Neural progenitor cell (in vitro differentiated cells): ENCODE results near the gene EXOC6B. TPM values are rescaled to one million over a fixed set of nuclear protein-coding genes. Genes with fewer than 3 reads are reported as not detected.

Source experiments
- DNase-seq: peaks from one replicate; pipeline ENCODE4 v3.0.0-alpha.2; 2016; ENCODE audit warnings: low spot score
- H2AFZ ChIP-seq: fragments of 200-600 bp; sonication (generic); replicated peaks from 2 replicates; pipeline ENCODE4 v1.6.1; 2016; ENCODE audit warnings: antibody characterized with exemption
- H3F3A ChIP-seq: fragments of 200-600 bp; sonication (generic); 2 replicates; pipeline ENCODE4 v1.6.1; 2016; ENCODE audit warnings: antibody characterized with exemption, low read depth
- H3K27ac ChIP-seq: fragments of 200-600 bp; sonication (generic); 2 replicates; pipeline ENCODE4 v1.5.1; 2016; ENCODE audit warnings: mild to moderate bottlenecking
- H3K27me3 ChIP-seq: fragments of 200-600 bp; sonication (generic); 2 replicates; pipeline ENCODE4 v1.6.1; 2016; ENCODE audit warnings: mild to moderate bottlenecking, moderate library complexity
- H3K36me3 ChIP-seq: fragments of 200-600 bp; sonication (generic); 2 replicates; pipeline ENCODE4 v1.5.1; 2016
- H3K4me1 ChIP-seq: fragments of 200-600 bp; sonication (generic); 2 replicates; pipeline ENCODE4 v1.6.1; 2016; ENCODE audit warnings: mixed run types
- H3K4me2 ChIP-seq: fragments of 200-600 bp; sonication (generic); 2 replicates; pipeline ENCODE4 v1.6.1; 2016
- H3K4me3 ChIP-seq: fragments of 200-600 bp; sonication (generic); 2 replicates; pipeline ENCODE4 v1.5.1; 2016
- H3K79me2 ChIP-seq: fragments of 200-600 bp; sonication (generic); 2 replicates; pipeline ENCODE4 v1.6.1; 2016; ENCODE audit warnings: low read depth
- H3K9ac ChIP-seq: fragments of 200-600 bp; sonication (generic); 2 replicates; pipeline ENCODE4 v1.6.1; 2016
- H3K9me3 ChIP-seq: fragments of 200-600 bp; sonication (generic); 2 replicates; pipeline ENCODE4 v1.5.1; 2016; ENCODE audit warnings: low read depth
- H4K20me1 ChIP-seq: fragments of 200-600 bp; sonication (generic); 2 replicates; pipeline ENCODE4 v1.6.1; 2016; ENCODE audit warnings: low read depth
- H3K27ac Mint-ChIP-seq: 3 replicates; pipeline ENCODE4 v1.8.0; 2021; ENCODE audit warnings: mixed read lengths
- H3K27me3 Mint-ChIP-seq: 2 replicates; pipeline ENCODE4 v1.8.0; 2022; ENCODE audit warnings: low read depth, mild to moderate bottlenecking, inconsistent platforms, moderate library complexity, mixed read lengths; ENCODE audit not compliant: insufficient read depth
- H3K36me3 Mint-ChIP-seq: 3 replicates; pipeline ENCODE4 v1.8.0; 2021; ENCODE audit warnings: mixed read lengths
- H3K4me1 Mint-ChIP-seq: 3 replicates; pipeline ENCODE4 v1.8.0; 2021; ENCODE audit warnings: mixed read lengths
- H3K4me3 Mint-ChIP-seq: 3 replicates; pipeline ENCODE4 v1.8.0; 2021; ENCODE audit warnings: mild to moderate bottlenecking, moderate library complexity, mixed read lengths
- H3K9me3 Mint-ChIP-seq: 3 replicates; pipeline ENCODE4 v1.8.0; 2020; ENCODE audit warnings: mixed read lengths
- EZH2 ChIP-seq: fragments of 200-600 bp; sonication (generic); IDR thresholded peaks from 2 replicates; pipeline ENCODE4 v1.6.1; 2017; ENCODE audit warnings: antibody characterized with exemption, mild to moderate bottlenecking, moderate library complexity
- EZH2phosphoT487 ChIP-seq: fragments of 200-600 bp; sonication (generic); IDR thresholded peaks from 2 replicates; pipeline ENCODE4 v1.6.1; 2017; ENCODE audit warnings: antibody characterized with exemption
- total RNA-seq: library from RNA; depleted of rRNA; stranded (reverse); fragments of >200 nt; gene quantifications from 2 replicates; pipeline ENCODE4 v1.2.3, GENCODE V29; 2015; ENCODE audit warnings: low replicate concordance
- TF ChIP-seq, protein P1 (sequence below): fragments of 200-600 bp; sonication (generic); IDR thresholded peaks from 2 replicates; pipeline ENCODE4 v1.5.1; 2017; ENCODE audit warnings: antibody characterized with exemption, mild to moderate bottlenecking

The EXOC6B gene
- total RNA-seq, 1 donor from 2014 or later, result 41.2 TPM

DNA sequence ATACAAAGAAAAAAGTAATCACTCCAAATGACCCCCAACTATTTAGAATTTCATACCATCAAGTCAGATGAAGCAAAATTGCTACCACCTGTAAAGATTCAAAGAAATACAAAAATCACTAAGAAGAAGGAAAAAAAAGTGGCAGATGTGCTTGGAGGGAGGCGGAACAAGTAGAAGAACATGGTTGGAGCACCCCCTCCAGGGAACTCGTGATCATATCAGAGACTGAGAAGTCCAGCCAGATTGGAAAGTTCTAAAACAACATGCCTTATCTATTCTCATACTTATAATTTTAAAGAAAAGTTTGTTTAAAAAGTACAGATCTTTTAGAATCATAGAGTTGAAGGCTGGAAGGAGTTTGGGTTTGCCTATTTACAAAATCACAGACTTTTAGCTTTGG lies 564.8 kb downstream of the EXOC6B start:
- no peaks in the 10 kb centered on the region for H3K4me1 ChIP-seq
- Mint-ChIP-seq H3K27ac (no peak overlapping the region), H3K4me3 (no peak overlapping the region), H3K4me1 (no peaks in the 10 kb centered on the region), H3K9me3 (no peaks in the 10 kb centered on the region), H3K27me3 (no peaks in the 10 kb centered on the region), H3K36me3 (no peaks in the 10 kb centered on the region)
- no peaks in the 10 kb centered on the region for H3K79me2 ChIP-seq
- no peak overlapping the region for H3K4me3 ChIP-seq
- TF ChIP-seq EZH2phosphoT487 (no peak), EZH2 (no peak)
- TF ChIP-seq, protein P1, sequence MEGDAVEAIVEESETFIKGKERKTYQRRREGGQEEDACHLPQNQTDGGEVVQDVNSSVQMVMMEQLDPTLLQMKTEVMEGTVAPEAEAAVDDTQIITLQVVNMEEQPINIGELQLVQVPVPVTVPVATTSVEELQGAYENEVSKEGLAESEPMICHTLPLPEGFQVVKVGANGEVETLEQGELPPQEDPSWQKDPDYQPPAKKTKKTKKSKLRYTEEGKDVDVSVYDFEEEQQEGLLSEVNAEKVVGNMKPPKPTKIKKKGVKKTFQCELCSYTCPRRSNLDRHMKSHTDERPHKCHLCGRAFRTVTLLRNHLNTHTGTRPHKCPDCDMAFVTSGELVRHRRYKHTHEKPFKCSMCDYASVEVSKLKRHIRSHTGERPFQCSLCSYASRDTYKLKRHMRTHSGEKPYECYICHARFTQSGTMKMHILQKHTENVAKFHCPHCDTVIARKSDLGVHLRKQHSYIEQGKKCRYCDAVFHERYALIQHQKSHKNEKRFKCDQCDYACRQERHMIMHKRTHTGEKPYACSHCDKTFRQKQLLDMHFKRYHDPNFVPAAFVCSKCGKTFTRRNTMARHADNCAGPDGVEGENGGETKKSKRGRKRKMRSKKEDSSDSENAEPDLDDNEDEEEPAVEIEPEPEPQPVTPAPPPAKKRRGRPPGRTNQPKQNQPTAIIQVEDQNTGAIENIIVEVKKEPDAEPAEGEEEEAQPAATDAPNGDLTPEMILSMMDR, result no peak
- no peaks in the 10 kb centered on the region for H3F3A ChIP-seq
- no peak for DNase-seq
- no peak overlapping the region for H3K9ac ChIP-seq
- no peak overlapping the region for H3K4me2 ChIP-seq
- no peak overlapping the region for H2AFZ ChIP-seq
- H4K20me1 ChIP-seq, result no peaks in the 10 kb centered on the region
- no peak overlapping the region for H3K27ac ChIP-seq
- no peaks in the 10 kb centered on the region for H3K9me3 ChIP-seq
- no peaks in the 10 kb centered on the region for H3K36me3 ChIP-seq
- H3K27me3 ChIP-seq, result no peaks in the 10 kb centered on the region

DNA sequence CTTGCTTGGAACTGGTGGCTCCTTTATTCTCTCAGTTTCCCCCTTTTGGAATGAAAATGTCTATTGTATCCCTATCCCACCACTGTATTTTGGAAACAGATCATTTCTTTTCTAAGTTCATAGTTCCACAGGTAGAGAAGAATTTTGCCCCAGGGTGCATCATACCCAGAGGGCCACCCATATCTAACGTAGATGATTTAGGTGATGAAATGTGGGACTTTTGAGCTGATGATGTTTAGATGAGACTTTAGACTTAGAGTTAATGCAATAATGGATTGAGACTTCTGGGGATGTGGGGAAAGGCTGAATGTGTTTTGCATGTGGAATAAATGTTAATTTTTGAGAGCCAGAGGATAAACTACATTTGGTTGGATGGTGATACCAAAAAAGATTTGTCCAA lies 570.3 kb downstream of the EXOC6B start:
- TF ChIP-seq, protein P1, result no peak
- no peak for TF ChIP-seq EZH2phosphoT487
- no peak for TF ChIP-seq EZH2
- H3K4me1 ChIP-seq, result no peaks in the 10 kb centered on the region
- Mint-ChIP-seq H3K4me3 (no peak overlapping the region), H3K27me3 (no peaks in the 10 kb centered on the region), H3K4me1 (no peaks in the 10 kb centered on the region), H3K36me3 (no peaks in the 10 kb centered on the region), H3K27ac (no peak overlapping the region), H3K9me3 (no peaks in the 10 kb centered on the region)
- H3K4me2 ChIP-seq, result no peak overlapping the region
- no peaks in the 10 kb centered on the region for H4K20me1 ChIP-seq
- H3K4me3 ChIP-seq, result no peak overlapping the region
- no peak for DNase-seq
- H3F3A ChIP-seq, result no peaks in the 10 kb centered on the region
- H3K9ac ChIP-seq, result no peak overlapping the region
- no peaks in the 10 kb centered on the region for H3K79me2 ChIP-seq
- H3K36me3 ChIP-seq, result no peaks in the 10 kb centered on the region
- H3K9me3 ChIP-seq, result no peaks in the 10 kb centered on the region
- H3K27me3 ChIP-seq, result no peaks in the 10 kb centered on the region
- H2AFZ ChIP-seq, result no peak overlapping the region
- no peak overlapping the region for H3K27ac ChIP-seq

DNA sequence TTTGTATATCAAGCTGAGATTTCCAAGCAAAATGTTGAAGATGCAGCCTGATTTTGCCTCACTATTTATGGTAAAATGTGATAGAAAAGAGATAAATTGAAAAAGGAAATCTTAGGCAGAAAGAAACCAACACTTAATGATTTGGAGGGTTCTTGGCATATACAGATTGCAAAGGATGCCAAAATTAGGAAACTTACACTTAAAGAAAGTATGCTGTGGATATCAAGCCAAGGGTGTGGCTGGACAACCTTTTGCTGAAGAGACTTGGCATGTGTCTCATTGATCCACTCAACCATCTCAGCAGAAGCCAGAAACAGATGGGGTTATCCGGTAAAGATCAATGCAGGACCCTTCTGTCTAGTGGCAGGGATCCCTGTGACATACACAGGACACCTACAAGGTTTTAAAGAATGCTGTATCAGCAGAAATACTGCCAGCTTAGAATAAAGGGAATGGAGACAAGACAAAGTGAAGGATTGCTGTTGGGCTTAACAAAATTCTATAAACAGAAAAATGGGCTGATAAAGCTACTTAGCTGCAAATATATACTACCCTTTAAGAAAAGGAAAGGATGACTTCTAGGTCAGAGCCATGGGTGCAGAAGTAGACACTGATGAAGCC lies 570.9 kb downstream of the EXOC6B start:
- Histone ChIP-seq H3K4me1 (no peaks in the 10 kb centered on the region), H3K4me2 (no peak overlapping the region), H3K9ac (no peak overlapping the region), H3K27me3 (no peaks in the 10 kb centered on the region), H3K36me3 (no peaks in the 10 kb centered on the region), H2AFZ (no peak overlapping the region), H4K20me1 (no peaks in the 10 kb centered on the region), H3K79me2 (no peaks in the 10 kb centered on the region), H3K4me3 (no peak overlapping the region), H3K9me3 (no peaks in the 10 kb centered on the region), H3K27ac (no peak overlapping the region), H3F3A (no peaks in the 10 kb centered on the region)
- DNase-seq, result no peak
- Mint-ChIP-seq H3K27me3 (no peaks in the 10 kb centered on the region), H3K4me3 (no peak overlapping the region), H3K36me3 (no peaks in the 10 kb centered on the region), H3K27ac (no peak overlapping the region), H3K9me3 (no peaks in the 10 kb centered on the region), H3K4me1 (no peaks in the 10 kb centered on the region)
- TF ChIP-seq EZH2phosphoT487 (no peak), EZH2 (no peak)
- TF ChIP-seq, protein P1, result no peak
